SK-N-SH treated with all-trans-retinoic acid at 6 μM for 48 hours (cell line): ENCODE measurements around the gene FDXACB1.

Experiments
- ATAC-seq: fragments of 200-7000 bp; cut with Tn5 transposase; 3 replicates; pipeline ENCODE4 v1.9.1; 2020; ENCODE audit warnings: mild to moderate bottlenecking, moderate library complexity
- ARNTL ChIP-seq: fragments of 450-650 bp; formaldehyde crosslinking; IDR thresholded peaks from 2 replicates; pipeline ENCODE4 v1.5.0; 2020; ENCODE audit warnings: low read depth, mild to moderate bottlenecking, moderate library complexity, borderline replicate concordance
- BACH2 ChIP-seq: fragments of 250-450 bp; sonication (Bioruptor Pico); IDR thresholded peaks from 2 replicates; pipeline ENCODE4 v1.9.0; 2021; ENCODE audit warnings: mild to moderate bottlenecking, borderline replicate concordance
- ESRRG ChIP-seq: fragments of 250-450 bp; sonication (Bioruptor Pico); IDR thresholded peaks from 2 replicates; pipeline ENCODE4 v1.6.1; 2021; ENCODE audit warnings: mild to moderate bottlenecking
- GLIS3 ChIP-seq: fragments of 250-450 bp; sonication (Bioruptor Pico); IDR thresholded peaks from 2 replicates; pipeline ENCODE4 v1.5.0; 2020; ENCODE audit warnings: mild to moderate bottlenecking, moderate library complexity
- ISL1 ChIP-seq: fragments of 250-450 bp; sonication (Bioruptor Pico); IDR thresholded peaks from 2 replicates; pipeline ENCODE4 v2.1.2; 2022; ENCODE audit warnings: mild to moderate bottlenecking, moderate library complexity
- OSR1 ChIP-seq: fragments of 250-450 bp; sonication (Bioruptor Pico); IDR thresholded peaks from 2 replicates; pipeline ENCODE4 v1.8.0; 2022; ENCODE audit warnings: moderate library complexity, mild to moderate bottlenecking, inconsistent platforms
- PPARA ChIP-seq: fragments of 250-450 bp; sonication (Bioruptor Pico); IDR thresholded peaks from 2 replicates; pipeline ENCODE4 v1.5.0; 2020; ENCODE audit warnings: mild to moderate bottlenecking, borderline replicate concordance
- RARB ChIP-seq: fragments of 250-450 bp; sonication (Bioruptor Pico); IDR thresholded peaks from 2 replicates; pipeline ENCODE4 v1.8.0; 2021; ENCODE audit warnings: mild to moderate bottlenecking, moderate library complexity
- SNAI2 ChIP-seq: fragments of 250-450 bp; sonication (Bioruptor Pico); IDR thresholded peaks from 2 replicates; pipeline ENCODE4 v1.5.0; 2020; ENCODE audit warnings: mild to moderate bottlenecking, moderate library complexity
- TCF4 ChIP-seq: fragments of 250-450 bp; sonication (Bioruptor Pico); IDR thresholded peaks from 2 replicates; pipeline ENCODE4 v1.8.0; 2021; ENCODE audit warnings: mild to moderate bottlenecking, moderate library complexity, borderline replicate concordance
- ZFP3 ChIP-seq: fragments of 250-450 bp; sonication (Bioruptor Pico); IDR thresholded peaks from 2 replicates; pipeline ENCODE4 v1.5.0; 2020; ENCODE audit warnings: mild to moderate bottlenecking, moderate library complexity
- ZFP30 ChIP-seq: fragments of 450-650 bp; formaldehyde crosslinking; IDR thresholded peaks from 2 replicates; pipeline ENCODE4 v1.5.0; 2022; ENCODE audit warnings: mild to moderate bottlenecking, moderate library complexity
- ZNF565 ChIP-seq: fragments of 450-650 bp; formaldehyde crosslinking; conservative IDR thresholded peaks from 2 replicates; pipeline ENCODE4 v1.5.0; 2020; ENCODE audit warnings: low read depth, mild to moderate bottlenecking, moderate library complexity
- ZNF70 ChIP-seq: fragments of 450-650 bp; formaldehyde crosslinking; IDR thresholded peaks from 2 replicates; pipeline ENCODE4 v1.5.0; 2020; ENCODE audit warnings: mild to moderate bottlenecking, moderate library complexity
- TF ChIP-seq, protein P1 (sequence below): fragments of 250-450 bp; sonication (Bioruptor Pico); IDR thresholded peaks from 2 replicates; pipeline ENCODE4 v1.8.0; 2021; ENCODE audit warnings: low read depth, mild to moderate bottlenecking, moderate library complexity, borderline replicate concordance
- TF ChIP-seq, protein P2 (sequence below): fragments of 250-450 bp; sonication (Bioruptor Pico); IDR thresholded peaks from 2 replicates; pipeline ENCODE4 v1.5.1; 2020; ENCODE audit warnings: low read depth, mild to moderate bottlenecking, moderate library complexity
- TF ChIP-seq, protein P3 (sequence below): fragments of 250-450 bp; sonication (Bioruptor Pico); IDR thresholded peaks from 2 replicates; pipeline ENCODE4 v1.5.1; 2021; ENCODE audit warnings: mild to moderate bottlenecking, moderate library complexity
- TF ChIP-seq, protein P4 (sequence below): fragments of 250-450 bp; sonication (Bioruptor Pico); IDR thresholded peaks from 2 replicates; pipeline ENCODE4 v1.8.0; 2020; ENCODE audit warnings: mild to moderate bottlenecking, moderate library complexity, borderline replicate concordance

The FDXACB1 gene

DNA sequence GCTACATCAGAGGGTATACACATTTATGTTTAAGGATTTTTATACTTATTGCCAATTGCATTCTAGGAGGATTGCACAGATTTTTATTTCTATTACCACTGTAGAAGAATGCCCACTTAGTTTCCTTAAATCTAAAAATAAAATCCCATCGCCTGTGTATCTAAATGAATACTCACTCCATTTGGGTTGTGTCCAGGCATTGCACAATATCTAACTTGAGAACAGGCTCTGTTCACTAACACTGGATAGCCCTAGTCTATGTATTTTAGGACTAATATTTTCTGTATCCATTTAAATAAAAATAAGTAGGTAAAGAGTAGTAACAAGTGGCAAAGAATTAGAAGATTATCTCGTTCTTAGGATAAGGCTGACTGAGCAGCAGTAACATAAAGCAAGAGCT, 43.8 kb upstream of the FDXACB1 start (continued):
- TF ChIP-seq, protein P1, sequence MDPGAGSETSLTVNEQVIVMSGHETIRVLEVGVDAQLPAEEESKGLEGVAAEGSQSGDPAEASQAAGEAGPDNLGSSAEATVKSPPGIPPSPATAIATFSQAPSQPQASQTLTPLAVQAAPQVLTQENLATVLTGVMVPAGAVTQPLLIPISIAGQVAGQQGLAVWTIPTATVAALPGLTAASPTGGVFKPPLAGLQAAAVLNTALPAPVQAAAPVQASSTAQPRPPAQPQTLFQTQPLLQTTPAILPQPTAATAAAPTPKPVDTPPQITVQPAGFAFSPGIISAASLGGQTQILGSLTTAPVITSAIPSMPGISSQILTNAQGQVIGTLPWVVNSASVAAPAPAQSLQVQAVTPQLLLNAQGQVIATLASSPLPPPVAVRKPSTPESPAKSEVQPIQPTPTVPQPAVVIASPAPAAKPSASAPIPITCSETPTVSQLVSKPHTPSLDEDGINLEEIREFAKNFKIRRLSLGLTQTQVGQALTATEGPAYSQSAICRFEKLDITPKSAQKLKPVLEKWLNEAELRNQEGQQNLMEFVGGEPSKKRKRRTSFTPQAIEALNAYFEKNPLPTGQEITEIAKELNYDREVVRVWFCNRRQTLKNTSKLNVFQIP (CRISPR knock-in tag), result no peak
- no peak for TF ChIP-seq ISL1
- TF ChIP-seq GLIS3 (CRISPR knock-in tag), result no peak
- TF ChIP-seq, all 23 proteins: peak for 0

DNA sequence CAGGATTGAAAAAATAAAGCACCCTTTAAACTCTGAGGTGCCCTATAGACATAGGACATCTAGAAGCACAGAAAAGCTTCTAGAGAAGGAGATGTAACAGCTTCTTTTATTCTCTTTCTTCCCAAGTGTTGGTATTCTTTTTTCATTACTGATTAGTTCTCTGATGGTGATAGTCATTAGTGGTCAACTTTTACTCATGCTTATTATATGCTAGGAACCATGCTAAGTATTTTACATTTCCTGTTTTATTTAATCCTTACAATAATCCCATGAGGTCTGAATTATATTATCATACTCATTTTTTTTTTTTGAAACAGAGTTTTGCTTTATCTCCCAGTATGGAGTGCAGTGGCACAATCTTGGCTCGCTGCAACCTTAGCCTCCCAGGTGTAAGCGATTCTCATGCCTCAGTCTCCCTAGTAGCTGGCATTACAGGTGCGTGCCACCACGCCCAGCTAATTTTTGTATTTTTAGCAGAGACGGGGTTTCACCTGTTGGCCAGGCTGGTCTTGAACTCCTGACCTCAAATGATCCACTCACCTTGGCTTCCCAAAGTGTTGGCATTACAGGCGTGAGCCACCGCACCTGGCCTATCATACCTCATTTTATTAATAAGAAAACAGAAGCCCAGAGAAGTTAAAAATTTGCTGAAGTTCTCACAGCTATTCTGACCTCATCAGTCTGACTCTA, 42.7 kb upstream of the FDXACB1 start:
- no peak for ATAC-seq
- TF ChIP-seq ZFP30 (CRISPR knock-in tag), result no peak
- no peak for TF ChIP-seq PPARA
- no peak for TF ChIP-seq TCF4 (CRISPR knock-in tag)
- no peak for TF ChIP-seq ESRRG
- TF ChIP-seq, protein P2, sequence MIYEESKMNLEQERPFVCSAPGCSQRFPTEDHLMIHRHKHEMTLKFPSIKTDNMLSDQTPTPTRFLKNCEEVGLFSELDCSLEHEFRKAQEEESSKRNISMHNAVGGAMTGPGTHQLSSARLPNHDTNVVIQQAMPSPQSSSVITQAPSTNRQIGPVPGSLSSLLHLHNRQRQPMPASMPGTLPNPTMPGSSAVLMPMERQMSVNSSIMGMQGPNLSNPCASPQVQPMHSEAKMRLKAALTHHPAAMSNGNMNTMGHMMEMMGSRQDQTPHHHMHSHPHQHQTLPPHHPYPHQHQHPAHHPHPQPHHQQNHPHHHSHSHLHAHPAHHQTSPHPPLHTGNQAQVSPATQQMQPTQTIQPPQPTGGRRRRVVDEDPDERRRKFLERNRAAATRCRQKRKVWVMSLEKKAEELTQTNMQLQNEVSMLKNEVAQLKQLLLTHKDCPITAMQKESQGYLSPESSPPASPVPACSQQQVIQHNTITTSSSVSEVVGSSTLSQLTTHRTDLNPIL (CRISPR knock-in tag), result no peak
- TF ChIP-seq BACH2 (CRISPR knock-in tag), result no peak
- TF ChIP-seq, protein P3, sequence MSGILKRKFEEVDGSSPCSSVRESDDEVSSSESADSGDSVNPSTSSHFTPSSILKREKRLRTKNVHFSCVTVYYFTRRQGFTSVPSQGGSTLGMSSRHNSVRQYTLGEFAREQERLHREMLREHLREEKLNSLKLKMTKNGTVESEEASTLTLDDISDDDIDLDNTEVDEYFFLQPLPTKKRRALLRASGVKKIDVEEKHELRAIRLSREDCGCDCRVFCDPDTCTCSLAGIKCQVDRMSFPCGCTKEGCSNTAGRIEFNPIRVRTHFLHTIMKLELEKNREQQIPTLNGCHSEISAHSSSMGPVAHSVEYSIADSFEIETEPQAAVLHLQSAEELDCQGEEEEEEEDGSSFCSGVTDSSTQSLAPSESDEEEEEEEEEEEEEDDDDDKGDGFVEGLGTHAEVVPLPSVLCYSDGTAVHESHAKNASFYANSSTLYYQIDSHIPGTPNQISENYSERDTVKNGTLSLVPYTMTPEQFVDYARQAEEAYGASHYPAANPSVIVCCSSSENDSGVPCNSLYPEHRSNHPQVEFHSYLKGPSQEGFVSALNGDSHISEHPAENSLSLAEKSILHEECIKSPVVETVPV (CRISPR knock-in tag), result no peak
- TF ChIP-seq, protein P4, sequence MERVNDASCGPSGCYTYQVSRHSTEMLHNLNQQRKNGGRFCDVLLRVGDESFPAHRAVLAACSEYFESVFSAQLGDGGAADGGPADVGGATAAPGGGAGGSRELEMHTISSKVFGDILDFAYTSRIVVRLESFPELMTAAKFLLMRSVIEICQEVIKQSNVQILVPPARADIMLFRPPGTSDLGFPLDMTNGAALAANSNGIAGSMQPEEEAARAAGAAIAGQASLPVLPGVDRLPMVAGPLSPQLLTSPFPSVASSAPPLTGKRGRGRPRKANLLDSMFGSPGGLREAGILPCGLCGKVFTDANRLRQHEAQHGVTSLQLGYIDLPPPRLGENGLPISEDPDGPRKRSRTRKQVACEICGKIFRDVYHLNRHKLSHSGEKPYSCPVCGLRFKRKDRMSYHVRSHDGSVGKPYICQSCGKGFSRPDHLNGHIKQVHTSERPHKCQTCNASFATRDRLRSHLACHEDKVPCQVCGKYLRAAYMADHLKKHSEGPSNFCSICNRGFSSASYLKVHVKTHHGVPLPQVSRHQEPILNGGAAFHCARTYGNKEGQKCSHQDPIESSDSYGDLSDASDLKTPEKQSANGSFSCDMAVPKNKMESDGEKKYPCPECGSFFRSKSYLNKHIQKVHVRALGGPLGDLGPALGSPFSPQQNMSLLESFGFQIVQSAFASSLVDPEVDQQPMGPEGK (CRISPR knock-in tag), result no peak
- TF ChIP-seq GLIS3 (CRISPR knock-in tag), result no peak
- no peak for TF ChIP-seq RARB (CRISPR knock-in tag)
- TF ChIP-seq, protein P1 (CRISPR knock-in tag), result no peak

DNA sequence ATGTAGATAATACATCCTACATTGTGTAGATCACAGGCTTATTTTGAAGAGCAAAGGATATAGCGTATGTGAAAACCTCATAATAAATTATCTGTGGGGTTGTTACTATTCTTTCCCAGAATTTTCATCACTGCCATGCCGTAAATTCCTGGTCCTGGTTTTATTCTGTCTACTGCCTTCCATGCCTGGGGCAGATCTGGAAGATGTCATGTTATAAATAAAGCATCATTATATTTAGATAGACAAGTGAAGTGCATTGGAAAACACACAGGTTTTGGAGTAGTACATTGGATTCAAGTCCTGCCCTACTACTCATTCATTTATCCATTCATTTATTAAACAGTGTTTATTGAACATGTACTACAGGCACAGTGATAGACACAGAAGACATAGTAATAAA, 41.9 kb upstream of the FDXACB1 start:
- TF ChIP-seq TCF4 (CRISPR knock-in tag) (no peak), OSR1 (CRISPR knock-in tag) (no peak), ZNF565 (CRISPR knock-in tag) (no peak)
- TF ChIP-seq, protein P2 (CRISPR knock-in tag), result no peak
- ATAC-seq, result no peak

DNA sequence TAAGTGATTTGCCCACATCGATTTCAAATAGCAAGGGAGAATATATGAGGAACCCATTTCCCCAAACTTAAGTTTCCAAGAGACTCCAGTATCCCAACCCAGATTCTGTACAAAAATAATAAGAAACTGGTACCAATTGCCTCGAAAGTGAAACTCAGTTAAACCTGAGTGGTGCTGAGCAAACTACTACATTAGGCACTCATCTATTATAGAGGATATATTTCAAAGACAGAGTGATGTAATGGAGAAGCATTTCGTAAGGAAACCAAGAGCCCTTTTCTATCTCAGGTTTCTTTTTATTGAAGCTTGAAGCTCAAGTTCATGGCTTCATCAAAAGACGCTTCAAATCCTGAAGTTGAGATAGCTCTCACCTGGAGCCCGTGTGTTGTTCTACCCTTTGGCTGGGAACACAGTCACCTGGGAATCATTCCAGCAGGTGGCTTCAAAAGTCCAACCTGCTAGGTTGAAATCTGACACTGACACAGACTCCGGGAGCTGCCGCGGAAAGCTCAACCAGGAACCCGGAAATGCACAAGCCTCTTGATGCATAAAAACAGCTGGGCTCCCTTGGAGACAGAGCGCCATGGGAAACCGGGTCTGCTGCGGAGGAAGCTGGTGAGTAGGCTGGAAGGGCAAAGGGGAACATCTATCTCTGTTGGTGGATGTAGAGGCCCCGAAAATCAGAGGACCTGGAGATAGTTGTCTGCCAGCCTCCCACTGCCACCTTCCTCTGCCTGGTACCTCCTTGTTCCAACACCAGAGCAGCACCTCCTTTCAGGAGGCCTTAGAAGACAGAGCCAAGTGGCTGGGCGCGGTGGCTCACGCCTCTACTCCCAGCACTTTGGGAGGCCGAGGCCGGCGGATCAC, 39.7 kb upstream of the FDXACB1 start, which contains the start of gene C11orf52:
Gene C11orf52 (plus strand): TSS at position 524 of the 867 bp plus-strand sequence. CDS start 60 bp downstream, at position 584.
- no peak for TF ChIP-seq RARB (CRISPR knock-in tag)
- no peak for TF ChIP-seq ZNF565 (CRISPR knock-in tag)
- no peak for TF ChIP-seq GLIS3 (CRISPR knock-in tag)
- no peak for TF ChIP-seq ARNTL (CRISPR knock-in tag)
- TF ChIP-seq BACH2 (CRISPR knock-in tag), result no peak
- no peak for TF ChIP-seq SNAI2 (CRISPR knock-in tag)
- TF ChIP-seq ZNF70 (CRISPR knock-in tag), result no peak
- TF ChIP-seq ESRRG, result no peak
- no peak for TF ChIP-seq ISL1
- TF ChIP-seq ZFP3 (CRISPR knock-in tag), result no peak
- TF ChIP-seq, protein P1 (CRISPR knock-in tag), result no peak
- TF ChIP-seq, all 23 proteins: peak for 0

More for the DNA sequence above, 39.7 kb upstream of the FDXACB1 start, which contains the start of gene C11orf52:
- ATAC-seq, result no peak
